ENCODE results near the gene CDH13. TPM values are rescaled to one million over a fixed set of nuclear protein-coding genes. Genes with fewer than 3 reads are reported as not detected.

Gene CDH13
- total and polyA plus RNA-seq, 10 of the 15 experiments (the other 5 are each of a cell fraction or from before 2014, with no cell fraction given), result under 0.01 to 0.05 TPM; not detected in 8

DNA sequence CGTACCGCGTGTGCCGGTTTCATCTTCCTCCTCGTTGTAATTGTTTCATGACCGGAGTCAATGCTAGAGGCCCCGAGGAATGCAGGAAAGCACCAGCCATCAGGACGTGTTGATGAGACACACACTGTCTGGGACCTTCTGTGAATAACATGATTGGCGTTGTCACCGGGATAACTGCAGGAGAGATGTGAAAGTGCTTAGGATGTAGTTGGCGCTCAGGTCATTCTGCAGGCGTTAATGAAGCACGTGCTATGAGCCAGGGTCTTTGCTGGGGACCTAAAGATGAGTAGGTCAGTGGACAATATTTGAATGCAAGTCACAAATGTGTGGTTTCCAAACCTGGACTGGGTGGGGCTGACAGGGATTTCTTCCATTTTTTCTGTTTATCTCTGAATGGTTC is 999.4 kb downstream of the CDH13 start:
- no peak overlapping the region for H3K27ac ChIP-seq (ENCODE audit: control insufficient read depth, insufficient read depth)
- WGBS (ENCODE audit: insufficient coverage, insufficient replicate concordance, low lambda C conversion rate, missing lambda C conversion rate), result 66% methylated on average over 13 of the region's 13 CpGs
- SMC1A ChIA-PET (ENCODE audit: uncharacterized antibody, unreplicated experiment), result interaction anchor here (0.5 kb wide), 1 partner anchor 318 kb away, joined by 3 read pairs; no protein-coding TSS in a partner anchor
- H3K4me3 ChIP-seq, result no peak overlapping the region
- BruUV-seq (replicated peaks), result no TSS peak
- H3K9ac ChIP-seq (ENCODE audit: control insufficient read depth, insufficient read depth, low read length), result no peak overlapping the region
- RAD21 ChIA-PET (ENCODE audit: unreplicated experiment), result no interaction called here
- H3K27me3 ChIP-seq (replicated peaks in 1 of 2; ENCODE audit: control insufficient read depth in 2 of 2, insufficient read depth in 2 of 2, low read length in 1 of 2), result no peaks in the 10 kb centered on the region
- in situ Hi-C loops (cut with MboI) (no loop called here), intact Hi-C loops (cut with micrococcal nuclease; ENCODE audit: unreplicated experiment) (no loop called here)
- H3K36me3 ChIP-seq (ENCODE audit: control insufficient read depth in 2 of 2, insufficient read depth in 2 of 2, low read length in 1 of 2), result no peaks in the 10 kb centered on the region
- no peaks in the 10 kb centered on the region for H3K9me3 ChIP-seq (replicated peaks; ENCODE audit: control insufficient read depth, insufficient read depth, low read length)
- H3K79me2 ChIP-seq (ENCODE audit: control insufficient read depth, insufficient read depth, low read length), result no peaks in the 10 kb centered on the region
- POLR2A ChIA-PET, result no interaction called here
- ATAC-seq (no peak), FAIRE-seq (no peak), DNase-seq (ENCODE audit: low read depth, low spot score) (no peak)
- no peak overlapping the region for H3K4me2 ChIP-seq (ENCODE audit: control insufficient read depth, insufficient read depth)
- CTCF ChIA-PET, result no interaction called here
- no peak overlapping the region for H2AFZ ChIP-seq (ENCODE audit: control insufficient read depth, low read depth, low read length)
- H3K4me1 ChIP-seq (ENCODE audit: control insufficient read depth, insufficient read depth, low read length), result no peaks in the 10 kb centered on the region
- no peak for TF ChIP-seq TCF12 (IDR thresholded peaks at IDR 0.05; ENCODE audit: low read depth, low read length)
- no peaks in the 10 kb centered on the region for H4K20me1 ChIP-seq (ENCODE audit: control insufficient read depth, insufficient read depth)

GRCh38 chr16:83626676-83627075 is 999.9 kb downstream of the CDH13 start:
- Histone ChIP-seq H3K27ac (ENCODE audit: control insufficient read depth, insufficient read depth) (no peak overlapping the region), H3K4me3 (no peak overlapping the region), H2AFZ (ENCODE audit: control insufficient read depth, low read depth, low read length) (no peak overlapping the region), H4K20me1 (ENCODE audit: control insufficient read depth, insufficient read depth) (no peaks in the 10 kb centered on the region), H3K36me3 (ENCODE audit: control insufficient read depth in 2 of 2, insufficient read depth in 2 of 2, low read length in 1 of 2) (no peaks in the 10 kb centered on the region), H3K79me2 (ENCODE audit: control insufficient read depth, insufficient read depth, low read length) (no peaks in the 10 kb centered on the region), H3K4me1 (ENCODE audit: control insufficient read depth, insufficient read depth, low read length) (no peaks in the 10 kb centered on the region), H3K4me2 (ENCODE audit: control insufficient read depth, insufficient read depth) (no peak overlapping the region), H3K27me3 (replicated peaks in 1 of 2; ENCODE audit: control insufficient read depth in 2 of 2, insufficient read depth in 2 of 2, low read length in 1 of 2) (no peaks in the 10 kb centered on the region), H3K9me3 (replicated peaks; ENCODE audit: control insufficient read depth, insufficient read depth, low read length) (no peaks in the 10 kb centered on the region), H3K9ac (ENCODE audit: control insufficient read depth, insufficient read depth, low read length) (no peak overlapping the region)
- in situ Hi-C loops (cut with MboI), result no loop called here
- DNase-seq (ENCODE audit: low read depth, low spot score), result no peak
- ChIA-PET POLR2A (no interaction called here), RAD21 (ENCODE audit: unreplicated experiment) (no interaction called here), CTCF (no interaction called here), SMC1A (ENCODE audit: uncharacterized antibody, unreplicated experiment) (no interaction called here)
- WGBS (ENCODE audit: insufficient coverage, insufficient replicate concordance, low lambda C conversion rate, missing lambda C conversion rate), result 36% methylated on average over 13 of the region's 13 CpGs
- ATAC-seq, result no peak
- intact Hi-C loops (cut with micrococcal nuclease; ENCODE audit: unreplicated experiment), result no loop called here
- no TSS peak for BruUV-seq (replicated peaks)
- FAIRE-seq, result no peak
- TF ChIP-seq EED (IDR thresholded peaks at IDR 0.05; ENCODE audit: low read depth), result no peak
- no peak for TF ChIP-seq LARP7 (IDR thresholded peaks at IDR 0.05)
- TF ChIP-seq IRF4 (IDR thresholded peaks at IDR 0.05; ENCODE audit: low read depth, low read length), result no peak
- no peak for TF ChIP-seq TCF7 (IDR thresholded peaks at IDR 0.05; ENCODE audit: borderline replicate concordance)
- TF ChIP-seq USF1 (IDR thresholded peaks at IDR 0.05; ENCODE audit: borderline replicate concordance, extremely low read length, insufficient read depth, low read depth, low read length), result no peak
- TF ChIP-seq CBX5 (IDR thresholded peaks at IDR 0.05; ENCODE audit: low read depth), result no peak
- no peak for TF ChIP-seq WRNIP1 (IDR thresholded peaks at IDR 0.05; ENCODE audit: borderline replicate concordance, low read depth, low read length)
- TF ChIP-seq SKIL (IDR thresholded peaks at IDR 0.05; ENCODE audit: low read depth, poor library complexity, severe bottlenecking), result no peak
- TF ChIP-seq, protein P1, sequence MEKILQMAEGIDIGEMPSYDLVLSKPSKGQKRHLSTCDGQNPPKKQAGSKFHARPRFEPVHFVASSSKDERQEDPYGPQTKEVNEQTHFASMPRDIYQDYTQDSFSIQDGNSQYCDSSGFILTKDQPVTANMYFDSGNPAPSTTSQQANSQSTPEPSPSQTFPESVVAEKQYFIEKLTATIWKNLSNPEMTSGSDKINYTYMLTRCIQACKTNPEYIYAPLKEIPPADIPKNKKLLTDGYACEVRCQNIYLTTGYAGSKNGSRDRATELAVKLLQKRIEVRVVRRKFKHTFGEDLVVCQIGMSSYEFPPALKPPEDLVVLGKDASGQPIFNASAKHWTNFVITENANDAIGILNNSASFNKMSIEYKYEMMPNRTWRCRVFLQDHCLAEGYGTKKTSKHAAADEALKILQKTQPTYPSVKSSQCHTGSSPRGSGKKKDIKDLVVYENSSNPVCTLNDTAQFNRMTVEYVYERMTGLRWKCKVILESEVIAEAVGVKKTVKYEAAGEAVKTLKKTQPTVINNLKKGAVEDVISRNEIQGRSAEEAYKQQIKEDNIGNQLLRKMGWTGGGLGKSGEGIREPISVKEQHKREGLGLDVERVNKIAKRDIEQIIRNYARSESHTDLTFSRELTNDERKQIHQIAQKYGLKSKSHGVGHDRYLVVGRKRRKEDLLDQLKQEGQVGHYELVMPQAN (conservative IDR thresholded peaks at IDR 0.05), result no peak
- no peak for TF ChIP-seq SP1 (IDR thresholded peaks at IDR 0.05; ENCODE audit: low read depth, low read length)
- no peak for TF ChIP-seq MLLT1 (IDR thresholded peaks at IDR 0.05)
- TF ChIP-seq RFX5 (IDR thresholded peaks at IDR 0.05; ENCODE audit: low read depth, low read length), result no peak
